Sigmoid colon (tissue), 7 donors: Measurements from ENCODE around the gene C5orf24. TPM values are rescaled to one million over a fixed set of nuclear protein-coding genes. Genes with fewer than 3 reads are reported as not detected.

Source experiments
- DNase-seq: peaks from one replicate; pipeline ENCODE4 v3.0.0-alpha.2; 2019
- H3K27ac ChIP-seq, 4 donors: fragments of 200-600 bp; sonication (generic); one replicate each; pipeline ENCODE4 v1.5.1; 2016 to 2019; ENCODE audit warnings: mild to moderate bottlenecking in 1 of 4
- H3K27me3 ChIP-seq, 3 donors: fragments of 200-600 bp; sonication (generic); one replicate each; pipeline ENCODE4 v1.5.1; 2019; ENCODE audit warnings: mild to moderate bottlenecking in 1 of 3
- H3K36me3 ChIP-seq, 4 donors: fragments of 200-600 bp; sonication (generic); one replicate each; pipeline ENCODE4 v1.5.1; 2016 to 2019
- H3K4me1 ChIP-seq, 4 donors: fragments of 200-600 bp; sonication (generic); one replicate each; pipeline ENCODE4 v1.5.1; 2017 to 2019
- H3K4me3 ChIP-seq, 4 donors: fragments of 200-600 bp; sonication (generic); one replicate each; pipeline ENCODE4 v1.5.1; 2017 to 2019; ENCODE audit warnings: mild to moderate bottlenecking in 2 of 4, moderate library complexity in 1 of 4
- H3K9me3 ChIP-seq, 4 donors: fragments of 200-600 bp in 3 of 4; sonication (generic) in 3 of 4; one replicate each; pipeline versions ENCODE4 v1.5.1 to v1.6.1; 2013 to 2019
- CTCF ChIP-seq, 4 experiments: fragments of 450-650 bp in 3 of 4; fragments of 200-600 bp in 1 of 4; IDR thresholded peaks; one replicate each; pipeline ENCODE4 v1.5.1; 2016 to 2019; ENCODE audit warnings: antibody characterized with exemption in 4 of 4, mild to moderate bottlenecking in 3 of 4, moderate library complexity in 2 of 4
- EP300 ChIP-seq, 4 donors: sonication (generic); formaldehyde crosslinking; IDR thresholded peaks; one replicate each; pipeline ENCODE4 v1.6.1; 2017; ENCODE audit warnings: antibody characterized with exemption in 4 of 4
- POLR2A ChIP-seq, 2 donors: fragments of 450-650 bp; IDR thresholded peaks; one replicate each; pipeline ENCODE4 v1.6.1; 2016; ENCODE audit warnings: antibody characterized with exemption in 2 of 2, mild to moderate bottlenecking in 2 of 2, moderate library complexity in 2 of 2
- POLR2AphosphoS5 ChIP-seq, 4 donors: sonication (generic); formaldehyde crosslinking; IDR thresholded peaks; one replicate each; pipeline ENCODE4 v1.6.1; 2017; ENCODE audit warnings: antibody characterized with exemption in 4 of 4
- WGBS, 2 donors: extraction: QIAGEN DNeasy Blood & Tissue Kit; methylation state at CpG; one replicate each; pipeline ENCODE4 v1.1.7; 2013; 5-methylcytosine and 5-hydroxymethylcytosine counted together
- intact Hi-C: fragments of 100-400 bp; cut with DNase I; formaldehyde crosslinking; loops from one replicate; pipeline ENCODE4 v1.15.1; 2023
- polyA plus RNA-seq, 3 donors: library from polyadenylated mRNA; stranded (reverse); fragments of 200-250 nt; gene quantifications; one replicate each; pipeline ENCODE4 v1.2.3, GENCODE V29; 2013
- total RNA-seq, 4 donors: library from RNA; depleted of rRNA; stranded (reverse); fragments of >200 nt; gene quantifications; one replicate each; pipeline ENCODE4 v1.1.0, GENCODE V29; 2016
- donor health status: healthy with polysubstance abuse.
- donor health status: Bipolar disorder and iron deficiency.
- donor health status: healthy.

The C5orf24 gene
- total RNA-seq (10 to 100 TPM; 38.0 to 82.0 (median 70.8) TPM), polyA plus RNA-seq (10 to 100 TPM; 12.6 to 15.7 (median 15.0) TPM)

- 0% methylated on average over 84 of the region's 84 CpGs for WGBS, 2 donors
- Histone ChIP-seq H3K27ac (peak within 1 kb of the TSS; percentile 94 to 100 (median 97)), H3K27me3 (no peaks in the 10 kb centered on the region), H3K9me3 (no peaks in the 10 kb centered on the region), H3K36me3 (peaks cover 0 to 11% (median 0%) of the 10 kb centered on the region in 4 donors), H3K4me3 (peak within 1 kb of the TSS; percentile 82 to 99 (median 86)), H3K4me1 (peaks cover 0 to 44% (median 30%) of the 10 kb centered on the region in 4 donors)
- intact Hi-C loops = loop anchor here (1.0 to 5.0 kb wide), 3 partner anchors 28 to 109 kb away; partner anchors contain the start of genes CAMLG and TXNDC15
- TF ChIP-seq POLR2AphosphoS5 (IDR thresholded peaks at IDR 0.05) (peak; percentile 87 to 95 (median 92)), EP300 (IDR thresholded peaks at IDR 0.05) (peak in 1 of 4 donors; percentile 8), CTCF (IDR thresholded peaks at IDR 0.05) (no peak), POLR2A (IDR thresholded peaks at IDR 0.05) (peak; percentile 58 to 65)
- peak; percentile 98 for DNase-seq
These were observed at the start of gene C5orf24 for GRCh38 chr5:134845852-134846640. Gene C5orf24 (plus strand): TSS chr5:134845968. CDS start chr5:134854901, 8,933 bp downstream.

GRCh38 chr5:134798468-134798867 is 47.3 kb upstream of the C5orf24 start:
- DNase-seq = no peak
- 87 to 88% methylated on average over 5 of the region's 5 CpGs for WGBS, 2 donors
- no peak overlapping the region for H3K27ac ChIP-seq
- H3K4me3 ChIP-seq = no peak overlapping the region
- TF ChIP-seq EP300 (IDR thresholded peaks at IDR 0.05) (no peak), POLR2A (IDR thresholded peaks at IDR 0.05) (no peak), CTCF (IDR thresholded peaks at IDR 0.05) (no peak), POLR2AphosphoS5 (IDR thresholded peaks at IDR 0.05) (no peak)
- intact Hi-C loops = no loop called here
- H3K27me3 ChIP-seq = no peaks in the 10 kb centered on the region
- H3K4me1 ChIP-seq = no peaks in the 10 kb centered on the region
- H3K9me3 ChIP-seq = no peaks in the 10 kb centered on the region
- H3K36me3 ChIP-seq = peaks cover 7 to 91% (median 33%) of the 10 kb centered on the region in 4 donors

- no peak for TF ChIP-seq EP300 (IDR thresholded peaks at IDR 0.05)
- no peak for TF ChIP-seq POLR2AphosphoS5 (IDR thresholded peaks at IDR 0.05)
- TF ChIP-seq CTCF (IDR thresholded peaks at IDR 0.05) = no peak
- TF ChIP-seq POLR2A (IDR thresholded peaks at IDR 0.05) = no peak
- WGBS, 2 donors = 87 to 92% methylated on average over 4 of the region's 4 CpGs
- Histone ChIP-seq H3K4me3 (no peak overlapping the region), H3K9me3 (no peaks in the 10 kb centered on the region), H3K4me1 (no peaks in the 10 kb centered on the region), H3K27me3 (no peaks in the 10 kb centered on the region), H3K36me3 (peaks cover 0 to 77% (median 9%) of the 10 kb centered on the region in 4 donors), H3K27ac (no peak overlapping the region)
- intact Hi-C loops = no loop called here
- no peak for DNase-seq
These were observed 41.9 kb upstream of the C5orf24 start for GRCh38 chr5:134803821-134804220.

GRCh38 chr5:134813407-134813806 is 32.4 kb upstream of the C5orf24 start:
- H3K36me3 ChIP-seq = peaks cover 4 to 94% (median 34%) of the 10 kb centered on the region in 4 donors
- H3K4me3 ChIP-seq = no peak overlapping the region
- WGBS, 2 donors = 69 to 91% methylated on average over 2 of the region's 2 CpGs

More at GRCh38 chr5:134813407-134813806, 32.4 kb upstream of the C5orf24 start:
- H3K27ac ChIP-seq = no peak overlapping the region
- no peak for DNase-seq
- no peaks in the 10 kb centered on the region for H3K4me1 ChIP-seq
- H3K27me3 ChIP-seq = no peaks in the 10 kb centered on the region
- TF ChIP-seq POLR2AphosphoS5 (IDR thresholded peaks at IDR 0.05) (no peak), POLR2A (IDR thresholded peaks at IDR 0.05) (no peak), EP300 (IDR thresholded peaks at IDR 0.05) (no peak), CTCF (IDR thresholded peaks at IDR 0.05) (no peak)
- intact Hi-C loops = no loop called here
- H3K9me3 ChIP-seq = no peaks in the 10 kb centered on the region
